Muscle layer of colon (tissue), 2 donors: ENCODE measurements around the gene NEGR1.

ENCODE experiments used
- H3K27ac ChIP-seq: one replicate; pipeline ENCODE4 v1.7.0; 2013; ENCODE audit warnings: low read depth, mild to moderate bottlenecking, low read length, moderate library complexity
- H3K27me3 ChIP-seq, 2 donors: one replicate each; pipeline ENCODE4 v1.7.0; 2013; ENCODE audit warnings: low read length in 2 of 2, mild to moderate bottlenecking in 2 of 2; ENCODE audit not compliant: insufficient read depth in 2 of 2, control insufficient read depth in 1 of 2
- H3K36me3 ChIP-seq: one replicate; pipeline ENCODE4 v1.7.0; 2013; ENCODE audit warnings: mild to moderate bottlenecking, low read length; ENCODE audit not compliant: insufficient read depth
- H3K4me1 ChIP-seq: one replicate; pipeline ENCODE4 v1.7.0; 2013; ENCODE audit warnings: mild to moderate bottlenecking, low read length; ENCODE audit not compliant: insufficient read depth
- H3K4me3 ChIP-seq, 2 donors: one replicate each; pipeline ENCODE4 v1.7.0; 2013; ENCODE audit warnings: low read length in 2 of 2, low read depth in 1 of 2, mild to moderate bottlenecking in 1 of 2, moderate library complexity in 1 of 2
- H3K9ac ChIP-seq: one replicate; pipeline ENCODE4 v1.7.0; 2013; ENCODE audit warnings: low read length
- H3K9me3 ChIP-seq: one replicate; pipeline ENCODE4 v1.7.0; 2013; ENCODE audit warnings: mild to moderate bottlenecking, low read length
- donor health status: abdominal sarcoma.
- donor health status: Adenocarcinoma of cecum.

Gene NEGR1

DNA sequence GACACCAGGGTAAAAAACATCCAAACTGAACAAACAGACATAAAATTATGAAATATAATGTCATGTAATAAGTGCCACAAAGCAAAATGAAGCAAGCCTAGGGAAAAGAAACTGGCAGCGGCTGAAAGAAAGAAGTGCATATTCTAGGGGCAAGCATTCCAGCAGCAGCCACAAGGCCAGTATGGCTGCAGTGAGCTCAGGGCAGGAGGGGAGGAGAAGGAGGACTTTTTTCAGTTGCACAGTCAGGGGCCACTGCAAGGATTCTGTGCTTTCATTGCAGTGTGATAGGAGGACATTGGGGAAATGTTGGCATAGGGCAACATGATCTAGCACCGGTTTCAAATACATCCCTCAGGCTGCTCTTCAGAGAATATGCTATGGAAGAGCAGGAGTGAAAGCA is 263.8 kb downstream of the NEGR1 start:
- no peak overlapping the region for H3K9ac ChIP-seq
- H3K36me3 ChIP-seq, result no peaks in the 10 kb centered on the region
- no peak overlapping the region for H3K4me3 ChIP-seq
- H3K4me1 ChIP-seq, result no peaks in the 10 kb centered on the region
- no peaks in the 10 kb centered on the region for H3K27me3 ChIP-seq
- H3K9me3 ChIP-seq, result no peaks in the 10 kb centered on the region
- no peak overlapping the region for H3K27ac ChIP-seq

DNA sequence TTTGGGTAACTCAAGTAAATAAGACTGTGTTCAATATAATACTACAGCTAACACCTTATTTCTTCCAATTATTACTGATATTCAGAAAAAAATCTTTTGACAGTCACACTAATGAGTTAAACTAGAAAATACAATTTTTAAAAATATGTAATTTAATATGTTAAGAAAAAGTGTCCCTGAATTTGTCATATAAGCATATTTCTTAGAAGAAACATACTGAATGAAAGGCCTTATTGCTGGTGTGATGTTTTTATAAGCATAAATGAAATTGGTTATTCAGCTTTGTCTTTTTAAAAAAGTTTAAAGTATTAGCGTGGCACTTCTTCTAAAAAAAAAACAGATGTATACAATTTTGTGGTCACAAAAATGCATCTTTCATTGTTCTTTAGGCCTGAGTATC is 267.3 kb downstream of the NEGR1 start:
- no peaks in the 10 kb centered on the region for H3K36me3 ChIP-seq
- no peak overlapping the region for H3K27ac ChIP-seq
- H3K9me3 ChIP-seq, result no peaks in the 10 kb centered on the region
- no peaks in the 10 kb centered on the region for H3K27me3 ChIP-seq
- no peak overlapping the region for H3K4me3 ChIP-seq
- no peaks in the 10 kb centered on the region for H3K4me1 ChIP-seq
- no peak overlapping the region for H3K9ac ChIP-seq

DNA sequence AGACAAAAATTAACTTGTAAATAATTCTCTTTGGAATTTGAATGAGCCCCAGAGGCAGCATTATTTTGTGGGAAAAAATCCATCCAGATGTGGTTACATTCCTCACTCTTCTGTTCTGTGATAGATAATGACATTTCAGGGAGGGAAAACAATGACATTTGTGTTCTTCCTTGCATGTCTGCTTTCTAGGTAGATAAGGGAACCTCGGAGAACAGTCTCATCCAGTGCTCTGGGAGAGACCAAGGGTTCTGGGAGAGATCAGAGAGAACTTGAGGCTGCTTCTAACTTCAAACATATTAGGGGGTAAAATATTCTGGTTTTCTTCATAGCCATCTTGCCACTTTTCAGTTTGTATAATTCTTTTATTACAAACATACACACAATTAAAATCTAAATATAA is 269.2 kb downstream of the NEGR1 start:
- no peak overlapping the region for H3K27ac ChIP-seq
- H3K9ac ChIP-seq, result no peak overlapping the region
- no peaks in the 10 kb centered on the region for H3K27me3 ChIP-seq
- peaks cover 6% of the 10 kb centered on the region for H3K4me1 ChIP-seq
- H3K36me3 ChIP-seq, result no peaks in the 10 kb centered on the region
- H3K9me3 ChIP-seq, result no peaks in the 10 kb centered on the region
- H3K4me3 ChIP-seq, result no peak overlapping the region

DNA sequence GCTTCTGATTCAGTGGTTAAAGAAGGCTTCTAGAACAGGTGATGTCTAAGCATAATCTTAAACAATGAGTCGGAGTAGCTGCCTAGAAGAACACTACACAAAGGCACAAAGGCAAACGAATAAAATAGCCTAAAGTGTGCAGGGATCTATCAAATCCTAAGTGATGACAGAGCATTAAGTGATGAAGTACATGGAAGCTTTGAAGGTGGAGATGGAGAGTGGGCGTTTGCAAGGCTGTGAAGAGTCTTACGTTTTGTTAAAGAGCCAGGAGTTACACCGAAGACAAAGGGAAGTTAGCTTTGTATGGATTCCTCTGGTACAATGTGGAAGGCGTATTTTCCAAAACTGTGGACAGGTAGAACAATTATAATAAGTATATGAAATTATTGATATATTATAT is 270.6 kb downstream of the NEGR1 start:
- no peak overlapping the region for H3K27ac ChIP-seq
- H3K4me1 ChIP-seq, result peaks cover 6% of the 10 kb centered on the region
- H3K36me3 ChIP-seq, result no peaks in the 10 kb centered on the region
- no peak overlapping the region for H3K4me3 ChIP-seq
- H3K9me3 ChIP-seq, result no peaks in the 10 kb centered on the region
- H3K27me3 ChIP-seq, result no peaks in the 10 kb centered on the region
- no peak overlapping the region for H3K9ac ChIP-seq

DNA sequence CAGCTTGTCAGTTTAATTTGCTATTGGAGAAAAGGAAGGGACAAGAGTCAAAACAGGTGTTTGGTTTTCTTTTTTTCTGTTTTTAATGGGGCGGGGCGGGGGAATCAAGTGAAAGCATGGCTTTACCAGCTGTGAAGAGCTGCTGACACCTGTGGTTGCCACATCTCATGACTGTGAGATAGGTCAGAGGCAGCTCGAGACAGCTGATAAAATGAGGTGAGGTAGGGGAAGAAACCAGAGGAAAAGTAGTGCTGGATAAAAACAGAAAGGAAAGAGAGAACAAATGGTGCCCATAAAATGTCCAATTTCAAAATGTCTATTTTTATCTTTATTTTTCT is 272.3 kb downstream of the NEGR1 start:
- Histone ChIP-seq H3K9ac (no peak overlapping the region), H3K4me3 (no peak overlapping the region), H3K27ac (no peak overlapping the region), H3K27me3 (no peaks in the 10 kb centered on the region), H3K36me3 (no peaks in the 10 kb centered on the region), H3K9me3 (no peaks in the 10 kb centered on the region), H3K4me1 (peaks cover 6% of the 10 kb centered on the region)

DNA sequence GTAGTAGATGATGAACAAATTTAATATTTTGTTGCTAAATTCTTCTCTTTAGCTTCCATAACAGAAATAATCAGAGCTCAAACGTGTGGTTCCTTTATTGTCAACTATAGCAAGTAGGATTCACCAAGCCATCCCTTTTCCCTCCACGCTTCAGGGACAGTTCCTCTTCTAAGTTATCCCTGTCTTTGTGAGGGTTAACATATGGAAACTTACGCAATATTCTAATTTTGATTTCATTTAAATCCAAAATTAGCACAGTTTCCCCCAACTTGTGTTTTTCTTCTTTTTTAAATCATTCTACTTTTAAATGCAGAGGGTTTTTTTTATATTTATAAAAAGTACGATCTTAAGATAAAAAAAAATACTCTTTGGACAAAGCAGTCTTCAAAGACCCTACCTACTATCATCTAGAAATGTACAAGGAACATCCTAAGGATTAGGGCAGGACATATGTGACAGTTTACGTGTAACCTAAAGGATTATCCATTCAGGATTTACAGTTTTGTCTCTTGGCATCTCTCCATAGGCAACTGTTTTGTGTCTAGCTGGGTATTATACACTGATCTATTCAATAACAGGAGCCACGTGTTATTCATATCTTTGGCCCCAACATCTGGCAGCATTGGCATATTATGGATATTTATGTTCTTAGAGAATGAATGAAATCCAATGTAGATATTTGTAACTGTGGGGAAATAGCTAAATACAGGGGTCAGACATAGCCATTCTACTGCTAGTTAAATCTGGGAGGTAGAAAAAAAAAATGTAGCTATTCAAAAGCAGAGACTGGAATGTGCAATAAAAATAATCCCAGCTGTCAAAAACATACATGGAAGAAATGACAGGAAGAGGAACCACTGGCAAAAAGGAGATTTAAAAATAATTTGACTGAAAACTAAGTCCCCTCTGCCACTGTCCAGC is 272.9 kb downstream of the NEGR1 start:
- Histone ChIP-seq H3K36me3 (no peaks in the 10 kb centered on the region), H3K27ac (no peak overlapping the region), H3K9me3 (no peaks in the 10 kb centered on the region), H3K27me3 (no peaks in the 10 kb centered on the region), H3K9ac (no peak overlapping the region), H3K4me3 (no peak overlapping the region), H3K4me1 (peaks cover 6% of the 10 kb centered on the region)

DNA sequence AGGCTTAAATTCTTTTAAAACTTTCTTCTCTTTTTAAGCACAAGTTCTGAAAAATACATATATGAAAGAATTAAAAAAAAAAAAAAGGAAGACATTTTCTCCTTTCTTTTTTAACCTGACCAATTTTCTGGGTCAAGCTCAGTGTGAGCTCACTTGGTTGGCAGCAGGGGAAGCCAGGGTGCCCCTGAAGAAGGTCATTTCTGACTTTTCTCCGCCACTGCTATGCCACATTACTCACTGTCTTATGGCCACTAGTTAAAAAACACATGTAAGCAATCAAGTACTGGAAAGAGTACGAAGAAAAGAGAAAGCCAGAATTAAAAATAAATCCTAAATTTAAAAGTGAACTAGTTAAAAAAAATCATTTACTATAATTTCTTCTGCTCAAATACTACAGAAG is 275.0 kb downstream of the NEGR1 start:
- H3K4me1 ChIP-seq, result peaks cover 6% of the 10 kb centered on the region
- H3K36me3 ChIP-seq, result no peaks in the 10 kb centered on the region
- no peaks in the 10 kb centered on the region for H3K9me3 ChIP-seq
- no peak overlapping the region for H3K4me3 ChIP-seq
- H3K27ac ChIP-seq, result no peak overlapping the region
- no peaks in the 10 kb centered on the region for H3K27me3 ChIP-seq
- H3K9ac ChIP-seq, result no peak overlapping the region

DNA sequence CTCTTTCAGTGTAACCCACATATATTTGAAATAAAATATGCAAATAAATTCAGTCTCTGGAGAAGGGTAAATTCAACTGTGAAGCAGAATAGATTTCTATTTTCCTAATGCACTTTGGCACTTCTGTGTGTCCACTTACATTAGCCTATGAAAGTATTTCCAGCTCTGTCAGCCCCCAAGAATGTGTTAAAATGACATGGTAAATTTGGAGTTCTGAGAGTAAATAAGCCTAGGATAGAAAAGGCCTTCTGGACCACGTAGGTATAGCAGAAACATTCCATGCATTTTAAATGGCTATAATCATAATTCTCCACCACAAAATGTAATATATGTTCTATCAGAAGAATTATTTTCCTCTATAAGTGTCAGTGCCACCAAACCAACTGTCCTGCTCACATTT is 276.2 kb downstream of the NEGR1 start:
- H3K9ac ChIP-seq, result no peak overlapping the region
- no peak overlapping the region for H3K4me3 ChIP-seq
- H3K27ac ChIP-seq, result no peak overlapping the region
- no peaks in the 10 kb centered on the region for H3K27me3 ChIP-seq
- no peaks in the 10 kb centered on the region for H3K36me3 ChIP-seq
- H3K4me1 ChIP-seq, result peaks cover 6% of the 10 kb centered on the region
- H3K9me3 ChIP-seq, result no peaks in the 10 kb centered on the region

DNA sequence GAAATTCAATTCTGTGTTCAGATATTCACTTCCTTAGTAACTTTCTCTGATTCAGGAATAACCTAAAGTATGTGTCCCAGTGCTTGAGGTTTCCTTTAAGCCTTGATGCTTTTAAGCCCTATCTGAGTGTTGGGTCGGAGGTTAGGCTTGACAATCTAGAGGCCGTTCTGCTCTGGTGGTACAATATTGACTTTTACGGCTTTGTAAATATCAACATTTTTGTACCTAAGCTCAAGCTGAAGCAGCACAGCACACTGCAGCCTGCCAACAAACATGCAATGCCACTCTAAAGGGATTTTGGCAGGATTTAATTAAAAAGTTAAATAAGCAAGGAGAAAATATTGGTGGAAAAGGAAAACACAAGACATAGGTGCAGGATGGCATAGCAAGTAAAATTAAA is 279.2 kb downstream of the NEGR1 start:
- Histone ChIP-seq H3K4me3 (no peak overlapping the region), H3K9ac (no peak overlapping the region), H3K27me3 (no peaks in the 10 kb centered on the region), H3K36me3 (no peaks in the 10 kb centered on the region), H3K27ac (no peak overlapping the region), H3K4me1 (no peaks in the 10 kb centered on the region), H3K9me3 (no peaks in the 10 kb centered on the region)

DNA sequence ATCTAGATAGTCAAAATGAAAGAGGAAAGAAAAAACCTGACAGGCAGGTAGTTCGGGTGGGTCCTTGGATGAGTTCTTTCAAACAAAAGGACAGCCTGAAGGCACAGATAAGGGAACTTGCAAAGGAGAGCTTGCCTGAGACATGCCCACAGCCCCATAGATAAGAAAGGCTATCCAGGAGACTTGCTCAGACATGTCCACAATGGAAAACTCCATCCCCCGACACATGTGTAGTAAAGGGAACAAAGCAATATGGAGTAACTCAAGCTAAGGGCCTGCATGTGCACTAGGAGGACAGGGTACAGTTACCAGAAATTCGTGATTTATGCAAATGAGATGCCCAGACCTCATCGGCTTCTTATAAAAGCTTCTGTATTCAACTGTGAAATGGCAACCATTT is 281.5 kb downstream of the NEGR1 start:
- no peaks in the 10 kb centered on the region for H3K4me1 ChIP-seq
- H3K27ac ChIP-seq, result no peak overlapping the region
- no peaks in the 10 kb centered on the region for H3K9me3 ChIP-seq
- H3K36me3 ChIP-seq, result no peaks in the 10 kb centered on the region
- no peak overlapping the region for H3K4me3 ChIP-seq
- no peaks in the 10 kb centered on the region for H3K27me3 ChIP-seq
- H3K9ac ChIP-seq, result no peak overlapping the region

DNA sequence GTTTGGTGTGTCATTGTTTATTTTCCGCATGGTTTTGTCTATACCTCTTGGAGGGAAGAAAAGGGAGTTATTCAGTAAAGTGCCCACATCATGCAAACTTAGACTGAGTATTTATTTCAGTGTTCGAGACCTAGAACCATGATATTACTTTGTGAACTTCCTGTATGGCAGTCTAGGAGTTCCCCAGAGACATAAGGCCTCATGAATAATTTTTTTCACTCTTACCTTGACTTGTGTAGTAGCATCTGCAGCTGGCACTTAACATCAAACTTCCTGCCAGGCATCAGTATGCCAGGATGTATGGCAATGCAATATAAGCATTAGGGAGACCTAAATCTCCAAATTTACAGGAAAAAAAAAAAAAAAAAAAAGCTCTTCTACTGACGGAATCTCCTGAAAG is 287.7 kb downstream of the NEGR1 start:
- Histone ChIP-seq H3K9me3 (no peaks in the 10 kb centered on the region), H3K4me3 (no peak overlapping the region), H3K27me3 (no peaks in the 10 kb centered on the region), H3K9ac (no peak overlapping the region), H3K27ac (no peak overlapping the region), H3K36me3 (no peaks in the 10 kb centered on the region), H3K4me1 (no peaks in the 10 kb centered on the region)

DNA sequence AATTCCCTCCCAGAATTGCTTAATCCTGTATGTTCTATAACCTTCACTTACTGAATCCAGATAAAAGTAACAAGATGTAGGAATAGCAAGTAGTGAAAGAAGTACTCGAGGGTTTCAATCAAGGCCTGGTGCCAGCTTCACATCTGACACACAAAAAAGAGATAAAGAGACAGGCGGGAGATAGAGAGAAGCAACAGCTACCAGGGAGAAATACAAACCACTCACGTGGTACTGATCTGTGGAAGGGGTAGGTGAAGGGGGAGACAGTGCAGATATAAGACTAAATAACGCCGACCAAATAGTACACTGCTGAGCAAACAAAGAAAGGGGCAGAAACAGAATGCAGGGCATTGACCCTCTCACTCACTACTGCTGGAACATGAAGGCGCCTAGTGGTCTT is 295.2 kb downstream of the NEGR1 start:
- Histone ChIP-seq H3K27me3 (no peaks in the 10 kb centered on the region), H3K9me3 (no peaks in the 10 kb centered on the region), H3K4me1 (peaks cover 24% of the 10 kb centered on the region), H3K4me3 (no peak overlapping the region), H3K27ac (no peak overlapping the region), H3K9ac (no peak overlapping the region), H3K36me3 (no peaks in the 10 kb centered on the region)
